Testis (tissue), 2 donors: ENCODE data around the gene TMEM117.

Experiments
- CTCF ChIP-seq, 3 experiments: fragments of 450-650 bp in 2 of 3; fragments of 200-600 bp in 1 of 3; sonication (generic) in 1 of 3; IDR thresholded peaks; one replicate each; pipeline ENCODE4 v1.5.1; 2016 to 2019; ENCODE audit warnings: antibody characterized with exemption in 3 of 3, mild to moderate bottlenecking in 2 of 3, moderate library complexity in 1 of 3
- POLR2A ChIP-seq: fragments of 450-650 bp; IDR thresholded peaks from one replicate; pipeline ENCODE4 v1.6.1; 2017; ENCODE audit warnings: antibody characterized with exemption, mild to moderate bottlenecking, moderate library complexity

- TF ChIP-seq CTCF (IDR thresholded peaks at IDR 0.05) (no peak), POLR2A (no peak)
These were observed 381.4 kb downstream of the TMEM117 start for GRCh38 chr12:44217146-44217883.
